Peyer's patch (tissue), 4 donors: Measurements from ENCODE around the gene TRAPPC10.

Experiments used
- CTCF ChIP-seq, 6 experiments: fragments of 450-650 bp in 4 of 6; fragments of 200-600 bp in 2 of 6; sonication (generic) in 1 of 6; IDR thresholded peaks; one replicate each; pipeline ENCODE4 v1.5.1; 2017 to 2019; ENCODE audit warnings: antibody characterized with exemption in 6 of 6, mild to moderate bottlenecking in 3 of 6, moderate library complexity in 1 of 6
- POLR2A ChIP-seq, 2 donors: fragments of 450-650 bp; IDR thresholded peaks; one replicate each; pipeline ENCODE4 v1.5.1; 2017; ENCODE audit warnings: antibody characterized with exemption in 2 of 2, mild to moderate bottlenecking in 2 of 2, moderate library complexity in 2 of 2

GRCh38 chr21:44094832-44095231 is 82.7 kb downstream of the TRAPPC10 start:
- no peak for TF ChIP-seq POLR2A (IDR thresholded peaks at IDR 0.05)
- no peak for TF ChIP-seq CTCF (IDR thresholded peaks at IDR 0.05)
